Keratinocyte (primary cell): ENCODE measurements around the gene PIGN.

Experiments
- EZH2 ChIP-seq: IDR thresholded peaks from one replicate; pipeline ENCODE4 v1.6.1; 2012; ENCODE audit warnings: inconsistent platforms, mild to moderate bottlenecking, low read length, moderate library complexity
- TF ChIP-seq, protein P1 (sequence below), 3 experiments: IDR thresholded peaks in 1 of 3; conservative IDR thresholded peaks in 1 of 3; optimal IDR thresholded peaks in 1 of 3; 2 replicates in 2 of 3; 3 replicates in 1 of 3; pipeline versions ENCODE3 to v1.5.1; 2011; ENCODE audit warnings: low read length in 3 of 3, mild to moderate bottlenecking in 3 of 3, moderate library complexity in 2 of 3, control low read depth in 1 of 3, inconsistent platforms in 1 of 3; ENCODE audit not compliant: insufficient read depth in 2 of 3; ENCODE audit errors: extremely low read depth in 1 of 3

GRCh38 chr18:62186774-62187542, at the start of gene PIGN, which contains the start of gene RELCH:
- TF ChIP-seq EZH2, result no peak
- TF ChIP-seq, protein P1, sequence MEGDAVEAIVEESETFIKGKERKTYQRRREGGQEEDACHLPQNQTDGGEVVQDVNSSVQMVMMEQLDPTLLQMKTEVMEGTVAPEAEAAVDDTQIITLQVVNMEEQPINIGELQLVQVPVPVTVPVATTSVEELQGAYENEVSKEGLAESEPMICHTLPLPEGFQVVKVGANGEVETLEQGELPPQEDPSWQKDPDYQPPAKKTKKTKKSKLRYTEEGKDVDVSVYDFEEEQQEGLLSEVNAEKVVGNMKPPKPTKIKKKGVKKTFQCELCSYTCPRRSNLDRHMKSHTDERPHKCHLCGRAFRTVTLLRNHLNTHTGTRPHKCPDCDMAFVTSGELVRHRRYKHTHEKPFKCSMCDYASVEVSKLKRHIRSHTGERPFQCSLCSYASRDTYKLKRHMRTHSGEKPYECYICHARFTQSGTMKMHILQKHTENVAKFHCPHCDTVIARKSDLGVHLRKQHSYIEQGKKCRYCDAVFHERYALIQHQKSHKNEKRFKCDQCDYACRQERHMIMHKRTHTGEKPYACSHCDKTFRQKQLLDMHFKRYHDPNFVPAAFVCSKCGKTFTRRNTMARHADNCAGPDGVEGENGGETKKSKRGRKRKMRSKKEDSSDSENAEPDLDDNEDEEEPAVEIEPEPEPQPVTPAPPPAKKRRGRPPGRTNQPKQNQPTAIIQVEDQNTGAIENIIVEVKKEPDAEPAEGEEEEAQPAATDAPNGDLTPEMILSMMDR (optimal IDR thresholded peaks at IDR 0.05 in 1 of 3, IDR thresholded peaks at IDR 0.05 in 1 of 3, conservative IDR thresholded peaks at IDR 0.05 in 1 of 3; ENCODE audit: extremely low read depth in 1 of 3, insufficient read depth in 2 of 3, low read length in 3 of 3), result no peak
